Activated CD4-positive, alpha-beta T cell treated with anti-CD3 and anti-CD28 coated beads for 24 hours (primary cell): ENCODE data around the gene CTTN.
"Not testable (repeated sequence)": the region's sequence is repeated elsewhere in the genome, so short reads cannot be mapped to it uniquely, and the experiment has no call there.

ENCODE experiments used
- DNase-seq, 2 donors: peaks; one replicate each; pipeline ENCODE4 v3.0.0-alpha.2; 2020; ENCODE audit warnings: low read depth in 2 of 2

Gene CTTN

DNA sequence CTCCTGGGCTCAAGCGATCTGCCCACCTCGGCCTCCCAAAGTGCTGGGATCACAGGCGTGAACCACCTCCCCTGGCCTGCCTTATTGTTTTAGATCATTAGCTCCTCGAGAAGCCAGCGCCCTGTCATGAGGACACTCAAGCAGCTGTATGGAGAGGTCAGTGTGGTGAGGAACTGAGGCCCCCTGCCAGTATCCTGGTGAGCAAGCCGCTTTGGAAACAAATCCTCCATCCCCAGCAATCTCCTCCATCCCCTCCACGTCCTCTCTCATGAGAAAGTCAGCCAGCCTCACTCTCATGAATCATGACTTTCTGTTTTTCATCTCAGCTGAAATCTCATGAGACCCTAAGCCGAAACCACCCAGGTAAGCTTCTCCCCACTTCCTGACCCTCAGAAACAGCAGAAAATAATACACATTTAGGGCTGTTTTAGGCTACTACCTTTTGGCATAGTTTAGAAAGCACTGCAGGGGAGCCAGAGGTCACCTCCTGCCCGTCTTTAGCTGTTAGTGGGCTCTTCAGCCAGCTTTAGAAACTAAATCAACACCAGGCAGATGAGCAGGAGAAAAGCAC lies 56.0 kb downstream of the CTTN start:
- no peak for DNase-seq

DNA sequence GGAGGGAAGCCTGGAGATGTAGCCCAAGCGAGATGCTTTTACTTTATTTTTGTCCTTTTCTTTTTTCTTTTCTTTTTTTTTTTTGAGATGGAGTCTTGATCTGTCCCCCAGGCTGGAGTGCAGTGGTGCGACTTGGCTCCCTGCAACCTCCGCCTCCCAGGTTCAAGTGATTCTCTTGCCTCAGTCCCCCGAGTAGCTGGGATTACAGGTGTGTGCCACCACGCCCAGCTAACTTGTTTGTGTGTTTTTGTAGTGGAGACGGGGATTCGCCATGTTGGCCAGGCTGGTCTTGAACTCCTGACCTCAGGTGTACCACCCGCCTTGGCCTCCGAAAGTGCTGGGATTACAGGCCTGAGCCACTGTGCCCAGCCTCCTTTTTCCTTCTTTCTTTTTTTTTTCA lies 56.5 kb downstream of the CTTN start:
- not testable (repeated sequence) for DNase-seq

DNA sequence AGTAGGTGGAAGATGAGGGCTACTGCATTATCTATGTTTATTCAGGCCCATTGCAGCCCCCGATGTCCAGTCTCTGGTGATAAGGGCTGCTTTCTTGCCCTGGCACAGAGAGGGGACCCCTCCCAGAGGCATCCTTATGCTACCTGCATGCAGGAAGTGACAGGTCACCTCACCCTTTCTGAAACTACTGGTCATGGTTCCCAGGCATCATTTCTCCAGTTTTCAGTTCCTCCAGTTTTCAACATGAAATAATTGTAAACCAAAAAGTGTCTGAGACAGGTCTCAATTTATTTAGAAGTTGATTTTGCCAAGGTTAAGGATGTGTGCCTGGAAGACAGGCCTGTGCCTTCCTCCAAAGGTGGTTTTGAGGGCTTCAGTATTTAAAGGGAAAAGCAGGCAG lies 57.0 kb downstream of the CTTN start:
- DNase-seq, result no peak

DNA sequence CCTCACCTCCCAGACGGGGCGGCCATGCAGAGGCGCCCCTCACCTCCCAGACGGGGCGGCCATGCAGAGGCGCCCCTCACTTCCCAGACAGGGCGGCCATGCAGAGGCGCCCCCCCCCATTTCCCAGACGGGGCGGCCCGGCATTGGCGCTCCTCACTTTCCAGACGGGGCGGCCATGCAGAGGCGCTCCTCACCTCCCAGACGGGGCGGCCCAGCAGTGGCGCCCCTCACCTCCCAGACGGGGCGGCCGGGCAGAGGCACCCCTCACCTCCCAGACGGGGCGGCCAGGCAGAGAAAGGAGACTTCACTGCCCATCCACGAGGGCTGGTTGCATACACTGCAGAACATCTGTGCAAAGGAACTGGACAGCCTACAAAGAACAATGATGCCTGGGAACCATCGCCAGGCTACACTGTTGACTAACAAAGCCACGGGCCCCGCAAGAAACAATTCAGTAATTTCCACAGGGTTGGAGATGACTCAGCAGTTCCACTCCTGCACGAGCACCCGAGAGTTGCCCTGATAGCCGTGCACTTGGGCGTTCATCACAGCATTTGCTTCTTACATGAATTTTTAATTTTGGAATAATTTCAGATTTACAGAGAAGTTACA lies 58.7 kb downstream of the CTTN start:
- DNase-seq, result no peak

DNA sequence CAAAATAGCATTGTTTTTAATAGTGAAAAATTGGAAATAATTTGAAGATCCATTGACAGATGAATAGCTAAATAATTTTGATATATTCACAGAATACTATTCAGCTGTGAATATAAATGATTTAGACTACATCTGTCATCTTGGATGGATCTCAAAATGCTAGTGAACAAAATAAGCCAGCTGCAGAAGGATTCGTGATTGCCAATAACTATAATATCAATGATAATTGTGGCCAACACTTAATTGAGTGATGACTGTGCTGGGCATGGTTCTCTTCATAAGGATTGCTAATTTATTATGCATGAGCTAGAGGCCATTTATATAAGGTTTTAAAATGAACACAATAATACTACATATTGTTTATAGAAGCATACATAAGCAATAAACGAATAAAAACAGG lies 60.4 kb downstream of the CTTN start:
- no peak for DNase-seq

DNA sequence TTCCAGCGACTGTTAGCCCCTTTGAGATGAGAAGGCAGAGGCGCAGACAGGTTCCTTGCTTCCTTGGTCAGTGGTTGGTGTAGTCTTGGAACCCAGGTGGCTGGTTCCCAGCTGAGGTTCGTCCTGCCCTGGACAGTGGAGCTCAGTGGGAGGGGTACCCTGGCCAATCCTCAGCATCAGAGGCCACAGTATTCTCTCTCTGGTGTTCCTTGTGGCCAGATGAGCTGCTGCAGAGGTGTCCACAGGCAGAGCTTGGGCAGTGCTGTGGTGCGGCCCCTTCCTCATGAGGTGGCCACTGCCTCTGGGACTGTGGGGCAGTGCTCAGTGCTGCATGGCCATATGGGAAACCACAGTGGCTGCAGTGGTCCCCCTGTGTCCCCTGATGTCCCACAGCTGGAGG lies 61.8 kb downstream of the CTTN start:
- no peak for DNase-seq

DNA sequence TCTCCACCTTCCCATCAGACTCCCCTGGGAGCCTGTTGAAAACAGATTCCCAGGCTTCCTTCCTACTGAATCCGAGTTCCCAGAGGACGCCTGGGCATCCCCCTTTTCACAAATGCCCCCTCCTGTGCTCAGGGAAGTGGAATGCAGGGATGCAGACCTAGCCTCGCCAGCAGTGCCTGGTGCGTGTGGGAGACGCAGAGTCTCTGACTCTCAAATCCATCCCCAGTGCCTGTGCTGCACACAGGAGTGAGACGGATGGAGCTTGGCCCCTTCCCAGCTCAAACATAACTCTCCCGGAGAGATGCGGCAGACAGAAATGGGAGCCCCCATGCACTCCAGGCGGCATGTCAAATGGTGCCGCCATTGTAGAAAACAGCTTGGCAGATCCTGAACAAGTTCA lies 62.6 kb downstream of the CTTN start:
- DNase-seq, result no peak

DNA sequence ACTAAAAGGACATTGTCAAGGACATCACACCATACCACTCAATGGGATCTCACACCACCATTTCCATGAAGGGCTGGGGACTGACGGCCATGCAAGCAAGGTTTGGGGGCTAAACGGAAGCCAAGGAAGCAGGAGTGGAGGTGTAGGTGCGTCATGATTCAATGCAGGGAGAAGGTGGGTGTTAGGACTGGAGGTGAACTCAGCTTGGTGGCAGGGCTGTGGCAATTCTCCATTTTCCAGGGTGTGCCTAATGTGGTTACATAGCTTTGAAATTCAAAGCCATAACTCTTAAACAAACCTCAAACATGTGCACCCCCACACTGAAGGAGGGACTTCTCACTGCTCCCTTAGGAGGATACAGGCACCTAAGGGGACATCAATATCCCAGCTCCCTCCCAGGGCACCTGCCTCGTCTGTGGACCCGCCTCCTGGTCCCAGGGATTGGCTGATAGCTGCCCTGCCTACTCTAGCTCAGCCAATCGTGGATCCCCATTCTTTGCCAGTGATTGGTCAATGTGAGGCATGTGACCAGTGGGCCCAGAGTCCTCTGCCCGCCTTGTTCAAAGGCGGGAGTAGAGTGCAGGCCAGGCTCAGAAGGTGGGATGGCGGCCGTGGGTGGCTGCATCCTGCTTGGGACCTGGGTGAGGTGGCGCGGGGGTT lies 64.6 kb downstream of the CTTN start:
- no peak for DNase-seq

DNA sequence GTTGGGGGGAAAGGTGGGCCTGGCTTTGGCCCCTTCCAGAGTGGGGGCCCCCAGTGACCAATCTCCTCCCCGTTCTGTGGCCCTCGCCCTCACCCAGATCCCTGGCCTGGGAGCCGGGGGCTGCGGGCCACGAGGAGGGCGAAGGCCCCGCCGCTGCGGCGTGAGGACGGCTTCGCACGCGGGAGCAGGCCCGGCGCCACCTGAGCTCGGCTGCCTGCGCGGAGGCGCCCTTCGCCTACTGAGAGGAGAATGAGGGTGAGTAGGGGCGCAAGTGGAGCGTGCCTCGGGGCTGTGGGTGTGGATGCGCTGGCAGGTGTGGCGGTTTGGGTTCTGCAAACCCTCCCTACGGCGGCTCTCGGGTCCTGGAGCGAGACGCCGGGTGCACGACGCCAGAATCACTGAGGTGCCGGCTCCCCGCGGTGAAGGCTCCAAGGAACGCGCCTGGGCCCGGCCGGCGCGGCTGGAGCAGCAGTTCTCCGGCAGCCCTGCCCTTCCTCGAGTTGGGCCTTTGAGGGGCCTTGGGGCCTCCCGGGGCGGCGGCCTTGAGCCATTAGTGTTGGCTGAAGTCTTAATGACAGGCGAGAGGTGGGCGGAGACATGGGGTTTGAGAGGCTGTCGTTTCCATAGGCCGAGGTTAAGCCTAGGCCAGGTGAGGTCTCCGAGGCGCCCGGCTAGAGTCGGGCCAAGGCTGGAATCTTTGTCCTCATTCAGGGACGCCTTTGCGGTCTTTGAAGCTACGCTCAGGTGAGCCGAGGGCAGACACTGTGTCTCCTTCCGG lies 65.3 kb downstream of the CTTN start:
- no peak for DNase-seq

DNA sequence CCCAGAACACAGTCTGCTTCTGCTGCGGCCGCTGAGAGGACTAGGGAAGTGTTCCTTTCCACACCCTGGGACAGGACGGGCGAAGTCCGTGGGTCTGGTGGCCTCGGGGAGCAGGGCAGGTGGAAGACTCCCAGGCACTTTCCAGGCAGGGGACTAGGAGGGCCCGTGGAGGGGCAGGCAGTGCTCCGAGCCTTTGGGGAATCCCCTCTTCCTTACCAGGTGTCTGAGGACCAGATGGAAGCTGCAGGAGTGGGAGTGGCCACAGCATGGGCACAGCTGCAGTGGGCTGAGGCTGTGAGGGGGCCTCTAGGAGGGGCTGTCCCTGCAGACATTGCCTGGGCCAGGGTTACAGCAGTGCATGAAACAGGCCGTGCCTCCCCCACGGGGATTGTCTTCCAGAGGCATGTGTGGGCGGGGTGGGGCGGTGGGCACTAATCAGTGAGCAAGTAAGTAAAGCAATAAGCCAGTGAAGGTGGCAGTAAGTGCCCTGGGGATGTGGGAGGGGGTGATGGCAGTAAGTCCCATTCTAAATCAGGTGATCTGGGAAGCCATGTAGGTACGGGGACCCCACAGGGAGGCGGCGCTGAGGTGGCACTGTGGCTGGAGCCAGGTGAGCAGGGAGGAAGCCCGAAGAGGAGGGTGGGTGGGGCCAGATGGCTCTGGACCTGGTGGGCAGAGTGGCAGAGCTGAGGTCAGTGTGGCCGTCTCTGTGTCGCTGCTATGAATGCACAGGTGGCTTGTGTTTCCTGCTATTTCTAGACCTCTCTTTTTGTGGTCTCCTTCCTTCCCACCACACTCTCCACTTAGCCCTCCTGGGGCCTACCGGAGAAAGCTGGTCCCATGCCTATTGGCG lies 66.4 kb downstream of the CTTN start:
- no peak for DNase-seq

DNA sequence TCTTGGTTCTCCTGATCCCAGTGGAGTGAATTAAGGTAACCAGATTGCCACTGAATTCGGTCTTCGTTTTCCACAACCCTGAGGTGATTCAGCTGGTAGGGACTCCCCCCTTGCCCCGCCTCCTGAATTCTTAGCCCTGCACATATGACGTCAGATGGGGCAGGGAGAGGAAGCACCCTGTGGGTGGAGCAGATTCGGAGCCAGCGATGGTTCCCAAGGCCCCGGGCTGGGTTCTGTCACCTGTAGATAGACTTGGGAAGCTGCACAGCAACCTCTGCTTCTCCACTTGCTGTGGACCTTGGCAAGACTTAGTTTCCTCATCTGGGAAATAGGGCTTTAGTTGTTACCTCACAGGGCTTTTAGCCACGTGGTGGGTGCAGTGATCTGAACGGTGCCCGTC lies 67.8 kb downstream of the CTTN start:
- no peak for DNase-seq

DNA sequence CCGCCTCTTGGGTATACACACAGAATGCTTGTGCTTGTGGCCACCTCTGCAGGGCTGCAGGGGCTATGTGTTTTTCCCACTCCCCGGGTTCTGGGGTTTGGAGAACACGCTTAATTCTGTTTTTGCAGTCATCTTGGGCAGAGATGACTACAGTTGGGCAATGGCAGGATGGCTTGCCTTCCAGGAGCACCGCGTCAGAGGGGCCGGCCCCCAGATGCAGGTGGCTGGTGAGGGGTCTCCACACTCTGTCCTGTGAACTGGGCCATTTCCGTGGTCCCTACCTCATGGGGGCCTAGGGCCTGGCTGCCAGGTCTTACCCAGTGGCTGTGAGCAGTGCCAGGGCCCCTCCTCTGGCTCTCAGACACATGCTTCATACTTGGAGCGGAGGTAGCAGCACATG lies 68.3 kb downstream of the CTTN start:
- no peak for DNase-seq

DNA sequence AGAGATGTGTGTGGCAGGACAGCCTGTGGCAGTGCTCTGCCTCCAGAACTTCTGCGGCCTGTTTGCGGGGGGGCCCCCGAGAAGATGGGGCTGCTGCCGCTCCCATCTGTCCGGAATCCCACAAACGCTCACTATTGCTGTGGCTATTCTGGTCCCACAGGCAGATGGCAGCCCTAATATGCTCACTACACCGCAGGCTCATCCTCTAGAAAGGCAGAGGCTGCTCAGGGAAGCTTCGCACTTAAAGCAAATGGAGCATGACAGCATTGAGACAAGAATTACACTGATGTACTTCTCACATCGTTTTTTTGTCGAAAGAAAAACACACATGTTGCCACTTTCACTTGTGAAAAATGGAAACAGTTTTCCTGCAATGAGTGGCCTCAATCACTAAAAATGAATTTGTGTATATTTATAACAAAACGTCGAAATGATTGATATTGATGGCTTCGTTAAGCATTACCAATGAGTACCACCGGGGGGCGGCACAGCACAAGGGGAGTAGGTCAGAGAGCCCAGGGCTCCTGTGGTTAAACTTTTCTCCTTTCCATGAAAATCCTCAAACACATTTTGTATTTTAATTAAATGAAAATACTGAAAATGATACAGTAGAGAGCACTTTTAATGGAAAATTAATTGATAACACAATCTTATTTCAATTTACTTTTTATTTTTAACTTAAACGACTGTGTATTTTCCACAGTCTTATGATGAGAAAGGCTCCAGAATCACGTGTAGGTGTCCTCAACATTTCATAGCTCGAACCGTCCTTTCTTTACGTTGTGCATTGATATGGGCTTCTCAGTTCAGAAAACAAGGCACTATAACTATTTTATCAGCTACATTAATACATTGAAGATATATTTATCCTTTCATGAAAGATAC lies 69.1 kb downstream of the CTTN start:
- peak; percentile 18 to 57 for DNase-seq

DNA sequence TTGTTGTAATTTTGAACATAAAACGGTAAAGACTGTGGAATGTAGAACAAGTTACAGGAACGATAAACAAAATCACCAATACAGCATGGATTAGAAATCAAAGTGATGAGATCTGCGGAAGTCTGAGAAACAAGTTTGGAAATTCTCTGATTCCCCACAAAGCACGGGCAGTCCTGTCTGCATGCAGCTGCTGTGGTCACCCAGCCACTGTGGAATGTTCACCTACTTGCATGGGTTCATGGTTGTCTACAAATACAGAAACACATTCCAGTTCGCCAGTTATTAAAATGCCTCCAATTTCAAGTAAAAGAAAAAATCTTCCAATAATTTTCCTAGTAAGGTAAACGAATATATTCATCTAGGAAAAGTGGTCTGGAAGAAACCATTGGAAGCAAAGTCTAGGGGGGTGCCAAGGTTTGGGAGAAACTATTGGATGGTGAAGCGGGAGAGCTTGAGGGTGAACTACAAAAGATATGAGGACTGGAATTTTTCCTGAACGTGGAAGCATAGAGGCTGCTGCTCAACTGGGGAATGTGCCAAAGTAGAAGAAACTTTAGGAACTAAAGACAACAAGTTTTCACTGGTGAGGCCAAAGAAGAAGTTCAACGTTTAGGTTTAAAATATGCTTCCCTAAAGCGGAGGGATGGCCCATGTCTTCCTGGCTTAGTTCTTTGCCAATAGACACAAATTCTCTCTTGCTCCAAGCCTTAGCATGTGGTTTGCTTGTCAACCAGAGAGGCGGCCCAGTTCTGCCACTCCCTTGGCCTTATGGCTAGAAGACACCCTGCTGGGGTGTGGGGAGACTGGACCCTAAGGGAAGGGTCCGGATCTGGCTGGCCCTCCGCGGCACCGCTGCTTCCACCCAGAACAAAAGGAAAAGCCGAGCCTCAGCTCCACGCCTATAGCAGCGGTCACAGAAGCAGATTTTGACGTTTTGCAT lies 70.2 kb downstream of the CTTN start:
- DNase-seq, result no peak

DNA sequence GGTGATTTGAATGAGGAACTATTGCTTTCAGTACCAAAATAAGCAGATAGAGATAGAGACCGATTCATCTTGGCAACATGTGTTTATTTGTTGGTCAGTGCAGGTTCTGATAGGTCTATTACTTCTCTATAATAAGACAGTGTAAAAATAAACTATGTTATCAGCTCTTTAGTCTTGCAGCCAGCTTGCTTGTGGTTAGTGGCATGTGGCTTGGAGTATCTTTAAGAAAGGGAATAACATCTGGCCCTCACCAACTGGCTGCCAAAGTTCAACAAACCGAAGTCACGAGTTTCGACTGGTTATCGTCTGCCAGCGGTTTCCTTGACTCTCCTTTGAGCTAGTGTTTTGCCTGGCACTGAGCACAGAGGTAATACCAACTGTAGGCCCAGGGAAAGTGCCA lies 71.8 kb downstream of the CTTN start:
- DNase-seq, result no peak

DNA sequence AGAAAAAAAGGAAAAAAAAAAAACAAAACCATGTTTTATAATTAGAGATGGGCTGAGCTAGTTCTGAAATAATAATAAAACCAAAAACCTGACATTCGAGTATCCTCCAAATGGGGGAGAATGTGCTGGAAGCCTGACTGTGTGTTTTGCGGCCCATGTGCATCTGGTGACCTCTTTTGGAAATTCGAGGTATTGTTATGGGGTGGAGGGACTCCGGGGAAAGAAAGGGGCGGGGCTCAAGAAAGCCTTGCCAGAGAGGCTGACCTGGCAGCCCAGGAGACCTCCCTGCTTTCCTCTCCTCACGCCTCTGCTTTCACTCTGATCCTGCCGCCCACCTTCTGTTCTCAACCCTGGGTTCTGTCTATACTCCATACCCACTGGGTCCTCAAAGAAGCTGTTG lies 72.9 kb downstream of the CTTN start:
- no peak for DNase-seq

DNA sequence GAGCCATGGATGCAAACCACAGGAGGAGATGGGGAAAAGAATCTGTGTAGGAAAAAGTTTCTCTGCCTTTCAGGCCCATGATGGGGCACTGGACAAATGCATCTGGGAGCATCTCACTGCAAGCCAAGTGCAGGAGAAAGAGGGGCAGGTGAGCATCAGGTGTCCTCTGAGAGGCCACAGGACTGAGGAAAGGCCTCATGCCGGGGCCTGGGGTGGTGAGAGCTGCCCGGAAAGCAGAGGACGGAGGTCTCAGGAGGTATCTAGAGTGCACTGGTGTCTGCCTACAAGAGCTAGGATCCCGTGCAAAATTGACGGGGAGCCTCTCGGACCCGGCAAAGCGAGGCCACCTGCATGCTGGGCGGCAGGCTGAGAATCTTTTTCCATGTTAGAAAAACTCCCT lies 73.9 kb downstream of the CTTN start:
- no peak for DNase-seq

DNA sequence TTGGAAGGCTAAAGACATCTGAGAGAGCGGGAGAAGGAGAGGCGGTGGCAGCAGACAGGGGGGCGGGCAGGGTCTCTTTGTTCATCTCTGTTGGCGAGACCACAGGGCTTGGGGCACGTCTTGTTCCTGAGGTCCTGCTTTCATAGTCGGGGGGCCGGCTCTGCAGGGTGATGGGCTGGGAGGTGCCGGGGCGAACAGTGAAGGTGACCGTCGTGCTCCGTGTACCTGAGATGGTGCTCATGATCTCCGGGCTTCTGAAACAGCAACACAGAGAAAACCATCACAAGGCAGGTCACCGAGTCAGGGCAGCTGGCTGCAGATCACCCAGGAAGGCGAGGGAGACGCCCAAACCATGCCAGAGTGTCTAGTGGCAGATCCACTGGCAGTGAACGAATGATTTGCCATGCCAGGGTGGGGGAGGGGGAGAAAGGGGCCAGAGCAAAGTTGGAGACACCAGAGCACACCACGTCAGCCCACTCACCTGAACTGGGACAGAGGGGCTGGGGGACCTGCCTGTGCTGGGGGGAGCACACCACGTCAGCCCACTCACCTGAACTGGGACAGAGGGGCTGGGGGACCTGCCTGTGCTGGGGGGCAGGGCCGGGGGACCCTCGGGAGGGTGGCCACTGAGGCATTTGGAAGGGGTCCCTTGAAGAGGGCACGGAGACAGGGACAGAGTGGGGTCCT lies 75.0 kb downstream of the CTTN start:
- no peak for DNase-seq
